Suppressor macrophage (primary cell): ENCODE results near the gene ADGRF1.
"Not testable (repeated sequence)": the region's sequence is repeated elsewhere in the genome, so short reads cannot be mapped to it uniquely, and the experiment has no call there.

Source experiments
- DNase-seq, 4 experiments: peaks; one replicate each; pipeline ENCODE4 v3.0.0-alpha.2; 2020 to 2022

Gene ADGRF1

DNA sequence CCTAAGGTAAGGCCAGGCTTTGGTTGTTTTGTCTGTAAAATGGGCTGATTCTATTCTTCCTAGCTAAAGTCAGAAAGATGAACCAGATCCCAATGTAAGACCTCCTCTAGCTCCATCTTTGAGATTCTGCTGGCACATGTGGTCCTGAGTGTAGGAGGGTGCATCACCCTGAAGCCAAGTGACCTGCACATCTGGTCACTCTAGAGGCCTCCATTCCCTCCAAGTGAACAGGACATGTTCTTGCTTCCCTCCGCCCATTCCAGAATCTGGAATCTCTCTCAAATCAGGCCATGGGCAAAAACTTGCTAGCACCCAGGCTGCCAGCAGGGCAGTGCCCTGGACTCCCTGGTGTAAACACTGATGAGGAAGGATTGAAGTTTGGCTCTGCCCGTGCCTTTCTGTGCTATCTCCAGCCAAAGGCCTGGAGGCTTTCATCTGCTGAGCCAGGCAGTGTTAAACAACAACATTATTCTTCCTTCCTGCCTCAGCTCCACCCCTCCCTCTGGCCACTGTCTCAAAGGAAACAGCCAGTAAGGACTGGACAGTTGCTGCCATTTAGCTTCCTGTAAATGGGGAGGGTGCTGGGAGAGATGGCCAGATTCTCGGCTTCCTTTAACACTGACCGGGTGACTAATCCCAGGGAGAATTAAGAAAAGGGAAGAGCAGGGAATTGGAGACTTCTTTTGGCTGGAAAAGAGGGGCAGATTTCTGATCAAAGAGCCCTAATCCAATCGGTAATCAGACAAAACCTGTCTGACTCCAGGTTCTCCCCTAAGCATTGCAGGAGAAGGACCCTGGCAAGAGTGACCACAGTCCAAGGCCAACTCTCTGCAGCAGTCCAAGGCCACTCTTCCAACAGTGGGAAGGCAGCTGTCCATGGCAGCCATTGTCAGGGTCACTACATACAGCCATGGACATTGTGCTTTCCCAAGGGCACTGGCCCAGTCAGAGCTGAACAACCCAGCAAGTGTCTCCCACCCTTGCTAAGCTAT lies 19.5 kb upstream of the ADGRF1 start:
- DNase-seq: peak in 1 of 4 experiments; percentile 20

DNA sequence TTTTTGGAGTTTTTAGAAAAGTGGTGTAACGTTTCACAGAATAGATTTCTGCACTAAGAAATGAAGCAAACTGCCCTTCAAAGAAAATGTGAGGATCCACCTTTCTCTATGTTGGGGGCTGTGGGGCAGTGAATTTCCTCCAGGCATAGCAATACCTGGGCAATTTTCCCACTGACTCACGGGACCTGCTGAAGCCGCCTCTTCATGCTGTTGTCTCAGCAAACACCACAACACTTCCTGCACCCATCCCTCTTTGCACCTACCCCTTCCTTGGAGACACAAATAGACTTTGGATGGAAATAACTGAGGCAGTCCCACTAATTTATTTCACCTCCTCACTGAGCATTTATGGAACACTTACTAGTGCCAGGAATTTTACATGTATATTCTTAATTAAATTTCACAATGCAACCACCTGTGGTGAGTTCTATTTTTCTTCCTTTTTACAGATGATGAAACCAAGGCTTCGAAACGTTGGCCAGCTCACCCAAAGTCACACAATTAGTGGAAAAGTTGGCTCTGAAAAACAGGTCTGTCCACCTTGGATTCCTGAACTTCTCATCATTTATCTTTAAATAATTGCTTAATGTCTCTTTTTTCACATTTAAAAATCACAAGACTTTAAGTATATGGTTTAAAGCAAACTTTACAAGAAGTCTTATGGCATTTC lies 17.2 kb upstream of the ADGRF1 start:
- DNase-seq: no peak

DNA sequence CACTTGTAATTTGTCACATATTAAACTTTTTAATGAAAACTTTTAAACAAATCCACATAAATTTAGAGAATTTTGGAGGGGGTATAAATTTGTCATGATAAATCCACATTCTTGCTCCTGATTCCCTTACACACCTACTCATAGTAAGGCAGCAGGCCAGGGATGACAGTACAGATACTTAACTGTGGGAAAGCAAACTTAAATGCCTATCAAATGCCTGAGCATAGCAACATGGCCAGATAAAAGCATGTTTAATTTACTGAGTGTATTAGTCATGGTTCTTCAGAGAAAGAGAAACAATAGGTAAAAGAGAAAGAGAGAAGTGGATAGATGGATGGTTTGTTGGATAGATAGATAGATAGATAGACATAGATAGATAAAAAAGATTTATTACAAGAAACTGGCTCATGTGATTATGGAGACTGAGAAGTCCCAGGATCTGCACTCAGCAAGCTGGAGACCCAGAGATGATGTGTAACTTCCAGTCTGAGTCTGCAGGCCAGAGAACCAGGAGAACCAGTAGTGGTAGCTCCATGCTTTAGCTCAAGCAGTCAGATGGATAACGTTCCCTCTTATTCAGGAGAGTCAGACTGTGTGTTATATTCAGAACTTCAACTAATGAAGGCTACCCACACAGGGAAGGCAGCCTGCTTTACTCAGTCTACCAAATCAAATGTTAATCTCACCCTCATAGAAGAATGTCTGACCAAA lies 15.9 kb upstream of the ADGRF1 start:
- no peak for DNase-seq

- no peak for DNase-seq
Measured at GRCh38 chr6:47056832-47057231, 14.7 kb upstream of the ADGRF1 start.

DNA sequence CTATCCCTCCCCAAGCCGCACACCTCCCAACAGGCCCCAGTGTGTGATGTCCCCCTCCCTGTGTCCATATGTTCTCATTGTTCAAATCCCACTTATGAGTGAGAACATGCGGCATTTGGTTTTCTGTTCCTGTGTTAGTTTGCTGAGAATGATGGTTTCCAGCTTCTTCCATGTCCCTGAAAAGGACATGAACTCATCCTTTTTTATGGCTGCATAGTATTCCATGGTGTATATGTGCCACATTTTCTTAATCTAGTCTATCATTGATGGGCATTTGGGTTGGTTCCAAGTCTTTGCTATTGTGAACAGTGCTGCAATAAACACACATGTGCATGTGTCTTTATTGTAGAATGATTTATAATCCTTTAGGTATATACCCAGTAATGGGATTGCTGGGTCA lies 12.2 kb upstream of the ADGRF1 start:
- DNase-seq: not testable (repeated sequence)

DNA sequence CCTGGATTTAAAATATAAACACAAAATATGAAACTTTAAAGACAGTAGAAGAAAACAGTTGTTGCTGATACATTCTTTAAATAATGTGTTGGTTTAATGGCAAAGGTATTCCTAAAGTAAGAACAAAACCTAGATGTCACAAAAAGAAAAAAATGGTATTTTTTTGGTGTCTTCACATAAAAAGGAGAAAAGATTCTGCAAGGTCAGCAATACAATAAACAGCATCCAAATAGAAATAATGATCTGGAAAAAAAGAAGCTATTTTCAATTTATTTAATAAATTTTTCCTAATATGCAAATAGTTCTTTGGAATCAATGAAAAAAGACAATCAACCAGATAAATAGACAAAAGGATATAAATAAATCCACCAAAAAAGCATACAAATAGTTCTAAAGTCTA lies 6.5 kb upstream of the ADGRF1 start:
- no peak for DNase-seq

- DNase-seq: peak; percentile 65 to 81 (median 72)
Measured at GRCh38 chr6:47047479-47048407, 5.6 kb upstream of the ADGRF1 start.

GRCh38 chr6:47047097-47047478 lies 5.0 kb upstream of the ADGRF1 start:
- DNase-seq: no peak

DNA sequence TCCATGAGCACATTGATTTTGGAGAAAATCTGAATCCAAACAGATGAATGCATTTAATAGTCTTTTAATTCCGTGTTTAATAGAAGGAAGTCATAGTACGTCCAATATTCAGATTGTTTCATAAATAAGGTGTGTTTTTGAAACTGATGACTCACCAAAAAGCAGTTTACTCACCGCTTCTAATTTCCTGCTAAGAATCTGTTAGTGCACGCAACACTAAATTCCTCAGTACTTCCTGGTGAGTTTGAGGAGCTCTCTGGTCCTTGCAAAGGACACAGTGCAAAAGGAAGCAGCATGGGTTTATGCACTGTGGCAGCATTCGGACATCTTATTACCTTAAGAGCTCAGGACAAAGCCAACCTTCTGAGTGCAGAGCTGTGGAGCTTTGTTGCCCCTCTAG lies 2.3 kb upstream of the ADGRF1 start:
- DNase-seq: peak in 1 of 4 experiments; percentile 11

DNA sequence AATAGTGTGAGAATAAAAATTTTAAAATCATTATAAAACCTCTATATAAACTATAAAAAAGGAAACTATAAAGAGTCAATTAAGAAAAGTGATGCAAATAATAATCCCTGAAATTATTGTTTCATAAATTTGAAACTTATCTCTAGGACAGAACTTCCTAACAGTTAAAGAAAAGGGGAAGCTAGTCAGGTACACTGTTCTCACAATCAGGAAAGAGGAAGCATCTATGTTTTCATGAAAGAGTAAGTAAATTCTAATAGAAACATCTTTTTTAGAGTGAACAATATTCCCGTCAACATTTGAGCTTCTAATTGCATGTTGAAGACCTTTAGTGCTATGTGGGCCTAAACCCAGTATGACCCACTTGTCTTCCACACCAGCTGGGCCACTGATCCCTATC lies 1.2 kb upstream of the ADGRF1 start:
- peak in 2 of 4 experiments; percentile 48 to 55 for DNase-seq

GRCh38 chr6:47041741-47042140 lies 391 bp downstream of the ADGRF1 start:
- DNase-seq: no peak

- DNase-seq: no peak
Measured at GRCh38 chr6:47034926-47035325, 7.2 kb downstream of the ADGRF1 start.

DNA sequence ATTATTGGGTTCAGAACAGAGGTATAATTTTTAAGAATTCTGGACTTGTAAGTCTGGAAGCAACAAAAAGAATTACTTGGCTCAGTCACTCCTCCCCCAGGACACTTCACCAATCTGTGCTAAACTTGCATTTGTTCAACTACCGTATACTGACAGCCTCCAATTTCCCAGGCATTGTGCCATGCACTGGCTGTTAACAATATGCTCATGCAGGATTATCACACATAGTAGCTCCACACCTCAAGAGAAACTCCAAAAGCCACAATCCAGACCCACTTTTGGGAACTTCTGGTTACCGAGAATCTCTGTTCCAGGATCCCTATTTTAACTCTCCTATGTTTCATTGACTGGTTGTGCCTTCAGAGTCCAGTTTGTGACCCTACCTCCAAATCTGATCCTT lies 7.7 kb downstream of the ADGRF1 start:
- DNase-seq: no peak

GRCh38 chr6:47032974-47033765 lies 9.0 kb downstream of the ADGRF1 start:
- no peak for DNase-seq

- DNase-seq: no peak
Measured at GRCh38 chr6:47031656-47032055, 10.5 kb downstream of the ADGRF1 start.

- no peak for DNase-seq
Measured at GRCh38 chr6:47029865-47030561, 12.1 kb downstream of the ADGRF1 start.

DNA sequence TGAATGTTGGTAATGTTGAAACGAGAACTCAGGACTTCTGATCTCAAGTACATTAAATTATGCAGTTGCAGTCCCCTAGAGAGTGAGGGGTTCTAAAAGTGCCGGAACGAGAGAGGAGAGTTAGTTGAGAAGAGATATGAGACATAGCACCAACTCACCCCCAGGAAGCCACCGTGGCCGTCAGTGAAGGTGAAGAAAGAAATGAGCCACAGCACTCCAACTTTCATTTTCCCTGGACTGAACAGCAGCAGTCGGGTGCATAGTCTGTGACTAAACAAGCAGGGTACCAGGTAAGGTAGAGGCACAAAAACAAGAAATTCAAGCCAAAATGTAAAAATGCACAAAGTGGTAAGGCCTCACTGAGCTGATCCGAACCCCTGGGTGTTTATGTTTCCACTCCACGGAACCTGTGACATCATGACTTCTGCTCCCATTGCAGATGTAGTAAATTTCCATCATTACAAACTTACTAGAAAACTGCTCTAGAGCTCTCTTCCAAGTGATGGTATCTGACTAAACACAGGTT lies 13.2 kb downstream of the ADGRF1 start:
- no peak for DNase-seq

GRCh38 chr6:47027315-47027714 lies 14.8 kb downstream of the ADGRF1 start:
- no peak for DNase-seq

- DNase-seq: no peak
Measured at GRCh38 chr6:47026679-47027078, 15.5 kb downstream of the ADGRF1 start.

GRCh38 chr6:47023573-47023972 lies 18.6 kb downstream of the ADGRF1 start:
- peak; percentile 21 to 79 (median 53) for DNase-seq
